ENCODE data around the gene LRRC18.

DNA sequence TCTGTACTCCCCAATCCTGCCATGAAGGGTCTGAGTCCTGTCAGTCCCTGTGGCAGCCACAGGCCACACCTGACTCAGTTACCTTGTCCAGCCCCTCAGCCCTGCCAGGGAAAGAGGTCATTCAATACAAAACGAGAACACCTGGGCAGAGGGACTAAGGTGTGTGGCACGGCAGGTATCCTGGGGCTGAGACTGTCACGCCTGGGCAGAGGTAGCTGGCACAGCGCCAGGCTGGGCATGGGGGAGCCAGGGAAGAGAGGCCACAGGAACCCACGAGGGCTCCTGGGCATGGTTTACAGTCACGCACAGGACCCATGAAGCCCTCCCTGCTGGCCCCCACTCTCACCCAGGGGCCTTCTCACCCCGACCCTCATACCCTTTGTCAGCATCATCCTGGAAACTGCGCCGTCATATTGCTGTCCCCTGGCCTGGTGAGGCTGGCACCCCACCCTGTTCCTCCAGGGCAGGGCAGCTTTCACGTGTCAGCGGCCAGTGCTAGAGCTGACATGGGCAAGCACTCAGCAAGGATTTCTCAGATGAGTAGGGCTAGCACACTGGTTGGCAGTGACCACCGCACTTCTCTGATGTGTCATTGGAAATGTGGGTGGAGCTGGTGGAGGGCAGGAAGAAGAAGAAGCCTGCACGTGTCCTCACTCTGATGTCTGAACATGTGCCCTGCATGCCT lies 42.7 kb downstream of the LRRC18 start:
- TF ChIP-seq CTCF (conservative IDR thresholded peaks at IDR 0.05) (no peak), EZH2 (IDR thresholded peaks at IDR 0.05; ENCODE audit: low read depth) (no peak)
